OCI-LY3 (cell line): ENCODE data around the gene MGST2.

Experiments
- H2AFZ ChIP-seq: fragments of 200-600, 300-600 bp; shearing (Covaris generic); 2 replicates; pipeline ENCODE4 v1.6.0; 2014; ENCODE audit warnings: antibody characterized with exemption, low read depth, low read length
- H3K27ac ChIP-seq: fragments of 200-600, 300-600 bp; sonication (generic); 2 replicates; pipeline ENCODE4 v1.5.1; 2014; ENCODE audit warnings: mild to moderate bottlenecking, low read length, moderate library complexity, mixed read lengths
- H3K27me3 ChIP-seq: fragments of 200-600, 300-600 bp; sonication (generic); 2 replicates; pipeline ENCODE4 v1.6.1; 2014; ENCODE audit warnings: low read depth, low read length, mixed read lengths
- H3K36me3 ChIP-seq: fragments of 200-600, 300-600 bp; sonication (generic); replicated peaks from 2 replicates; pipeline ENCODE3; 2014; ENCODE audit warnings: low read depth, low read length, mixed read lengths
- H3K4me1 ChIP-seq: fragments of 300-600, 200-600 bp; sonication (generic); 2 replicates; pipeline ENCODE4 v1.6.1; 2014; ENCODE audit warnings: low read length, mixed read lengths
- H3K4me2 ChIP-seq: fragments of 200-600, 300-600 bp; sonication (generic); 2 replicates; pipeline ENCODE4 v1.6.1; 2014; ENCODE audit warnings: low read length, mixed read lengths
- H3K4me3 ChIP-seq: fragments of 300-600, 200-600 bp; sonication (generic); 2 replicates; pipeline ENCODE4 v1.5.1; 2014; ENCODE audit warnings: antibody characterized with exemption, mild to moderate bottlenecking, low read length, moderate library complexity
- H3K79me2 ChIP-seq: fragments of 300-600, 200-600 bp; shearing (Covaris generic); 2 replicates; pipeline ENCODE4 v1.6.1; 2014; ENCODE audit warnings: mild to moderate bottlenecking, low read length, mixed read lengths
- H3K9ac ChIP-seq: fragments of 300-600, 200-600 bp; shearing (Covaris generic); 2 replicates; pipeline ENCODE4 v1.6.0; 2014; ENCODE audit warnings: mild to moderate bottlenecking, low read length, moderate library complexity
- H3K9me3 ChIP-seq: fragments of 200-600, 300-600 bp; shearing (Covaris generic); 2 replicates; pipeline ENCODE4 v1.6.1; 2014; ENCODE audit warnings: low read length, mixed read lengths; ENCODE audit not compliant: insufficient read depth
- H4K20me1 ChIP-seq: fragments of 200-600, 300-600 bp; sonication (generic); 2 replicates; pipeline ENCODE4 v1.6.1; 2016; ENCODE audit warnings: low read length, mixed read lengths; ENCODE audit not compliant: insufficient read depth
- EZH2phosphoT487 ChIP-seq: fragments of 200-600 bp; shearing (Covaris generic); IDR thresholded peaks from 2 replicates; pipeline ENCODE4 v1.6.1; 2018; ENCODE audit warnings: antibody characterized with exemption, mixed run types, low read depth
- TF ChIP-seq, protein P1 (sequence below): fragments of 200-600, 300-600 bp; sonication (generic); IDR thresholded peaks from 2 replicates; pipeline ENCODE4 v1.5.1; 2014; ENCODE audit warnings: antibody characterized with exemption, low read length, low read depth

MGST2 gene

GRCh38 chr4:139665079-139665689, 435 bp upstream of the MGST2 start:
- Histone ChIP-seq H3K27ac (no peak overlapping the region), H3K36me3 (no peaks in the 10 kb centered on the region), H4K20me1 (no peaks in the 10 kb centered on the region), H3K79me2 (no peaks in the 10 kb centered on the region), H3K4me2 (peak overlapping the region; percentile 83), H3K4me3 (peak overlapping the region; percentile 85), H2AFZ (peak overlapping the region; percentile 99), H3K27me3 (peaks cover 5% of the 10 kb centered on the region; the same call in 1 of the 2 replicates), H3K4me1 (peaks cover 5% of the 10 kb centered on the region; the same call in 1 of the 2 replicates), H3K9me3 (no peaks in the 10 kb centered on the region), H3K9ac (peak overlapping the region; percentile 62)
- TF ChIP-seq EZH2phosphoT487, result no peak

DNA sequence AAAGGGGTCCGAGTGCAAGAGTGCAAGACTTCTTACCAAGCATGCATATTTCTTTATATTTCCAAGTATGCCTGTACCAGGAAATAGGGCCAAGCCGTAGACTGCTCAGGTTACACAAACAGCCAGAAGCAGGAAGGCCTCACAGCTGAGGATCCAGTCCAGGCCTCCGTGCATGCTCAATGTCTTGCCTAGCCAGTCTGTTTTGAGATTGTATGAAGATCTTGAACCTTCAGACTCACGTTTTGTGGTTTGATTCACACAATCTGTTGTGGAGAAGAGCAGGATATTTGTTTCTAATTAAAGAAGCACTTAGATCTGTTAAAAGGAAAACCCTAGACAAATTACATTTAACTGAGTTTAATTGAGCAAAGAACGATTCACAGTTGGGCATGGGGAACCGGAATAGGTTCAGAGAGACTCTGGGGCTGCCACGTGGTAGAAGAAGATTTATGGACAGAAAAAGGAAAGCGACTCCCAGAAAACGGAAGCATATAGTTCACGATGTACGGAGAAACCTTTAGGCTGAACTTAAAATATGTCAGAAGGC, 1.2 kb downstream of the MGST2 start:
- H3K4me1 ChIP-seq, result peaks cover 5% of the 10 kb centered on the region; the same call in 1 of the 2 replicates
- no peak for TF ChIP-seq EZH2phosphoT487
- TF ChIP-seq, protein P1, sequence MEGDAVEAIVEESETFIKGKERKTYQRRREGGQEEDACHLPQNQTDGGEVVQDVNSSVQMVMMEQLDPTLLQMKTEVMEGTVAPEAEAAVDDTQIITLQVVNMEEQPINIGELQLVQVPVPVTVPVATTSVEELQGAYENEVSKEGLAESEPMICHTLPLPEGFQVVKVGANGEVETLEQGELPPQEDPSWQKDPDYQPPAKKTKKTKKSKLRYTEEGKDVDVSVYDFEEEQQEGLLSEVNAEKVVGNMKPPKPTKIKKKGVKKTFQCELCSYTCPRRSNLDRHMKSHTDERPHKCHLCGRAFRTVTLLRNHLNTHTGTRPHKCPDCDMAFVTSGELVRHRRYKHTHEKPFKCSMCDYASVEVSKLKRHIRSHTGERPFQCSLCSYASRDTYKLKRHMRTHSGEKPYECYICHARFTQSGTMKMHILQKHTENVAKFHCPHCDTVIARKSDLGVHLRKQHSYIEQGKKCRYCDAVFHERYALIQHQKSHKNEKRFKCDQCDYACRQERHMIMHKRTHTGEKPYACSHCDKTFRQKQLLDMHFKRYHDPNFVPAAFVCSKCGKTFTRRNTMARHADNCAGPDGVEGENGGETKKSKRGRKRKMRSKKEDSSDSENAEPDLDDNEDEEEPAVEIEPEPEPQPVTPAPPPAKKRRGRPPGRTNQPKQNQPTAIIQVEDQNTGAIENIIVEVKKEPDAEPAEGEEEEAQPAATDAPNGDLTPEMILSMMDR, result no peak
- no peaks in the 10 kb centered on the region for H3K9me3 ChIP-seq
- H3K36me3 ChIP-seq, result no peaks in the 10 kb centered on the region
- peak overlapping the region; percentile 85 for H3K4me3 ChIP-seq
- no peak overlapping the region; the same call in 1 of the 2 replicates for H3K9ac ChIP-seq
- H3K27me3 ChIP-seq, result peaks cover 5% of the 10 kb centered on the region; the same call in 1 of the 2 replicates
- no peaks in the 10 kb centered on the region for H4K20me1 ChIP-seq
- H3K27ac ChIP-seq, result no peak overlapping the region
- H2AFZ ChIP-seq, result no peak overlapping the region
- no peaks in the 10 kb centered on the region for H3K79me2 ChIP-seq
- peak overlapping the region; percentile 83 for H3K4me2 ChIP-seq

- H3K9me3 ChIP-seq, result no peaks in the 10 kb centered on the region
- H4K20me1 ChIP-seq, result no peaks in the 10 kb centered on the region
- H3K9ac ChIP-seq, result no peak overlapping the region
- TF ChIP-seq, protein P1, result no peak
- TF ChIP-seq EZH2phosphoT487, result no peak
- no peak overlapping the region for H3K4me3 ChIP-seq
- H3K27me3 ChIP-seq, result peaks cover 5% of the 10 kb centered on the region; the same call in 1 of the 2 replicates
- no peaks in the 10 kb centered on the region for H3K36me3 ChIP-seq
- H3K4me1 ChIP-seq, result peaks cover 5% of the 10 kb centered on the region; the same call in 1 of the 2 replicates
- H2AFZ ChIP-seq, result no peak overlapping the region
- no peak overlapping the region for H3K27ac ChIP-seq
- H3K4me2 ChIP-seq, result no peak overlapping the region
- H3K79me2 ChIP-seq, result no peaks in the 10 kb centered on the region
Observed at GRCh38 chr4:139668036-139668435, 2.4 kb downstream of the MGST2 start.

GRCh38 chr4:139668658-139669201, 3.1 kb downstream of the MGST2 start:
- no peak overlapping the region for H3K4me3 ChIP-seq
- TF ChIP-seq, protein P1, result no peak
- TF ChIP-seq EZH2phosphoT487, result no peak
- H3K79me2 ChIP-seq, result no peaks in the 10 kb centered on the region
- H3K4me1 ChIP-seq, result peaks cover 5% of the 10 kb centered on the region; the same call in 1 of the 2 replicates
- no peak overlapping the region for H2AFZ ChIP-seq
- no peak overlapping the region for H3K4me2 ChIP-seq
- no peaks in the 10 kb centered on the region for H4K20me1 ChIP-seq
- H3K36me3 ChIP-seq, result no peaks in the 10 kb centered on the region
- H3K9me3 ChIP-seq, result no peaks in the 10 kb centered on the region
- H3K27ac ChIP-seq, result no peak overlapping the region
- H3K9ac ChIP-seq, result no peak overlapping the region
- H3K27me3 ChIP-seq, result peaks cover 5% of the 10 kb centered on the region; the same call in 1 of the 2 replicates
